ENCODE data around the gene FN1.

DNA sequence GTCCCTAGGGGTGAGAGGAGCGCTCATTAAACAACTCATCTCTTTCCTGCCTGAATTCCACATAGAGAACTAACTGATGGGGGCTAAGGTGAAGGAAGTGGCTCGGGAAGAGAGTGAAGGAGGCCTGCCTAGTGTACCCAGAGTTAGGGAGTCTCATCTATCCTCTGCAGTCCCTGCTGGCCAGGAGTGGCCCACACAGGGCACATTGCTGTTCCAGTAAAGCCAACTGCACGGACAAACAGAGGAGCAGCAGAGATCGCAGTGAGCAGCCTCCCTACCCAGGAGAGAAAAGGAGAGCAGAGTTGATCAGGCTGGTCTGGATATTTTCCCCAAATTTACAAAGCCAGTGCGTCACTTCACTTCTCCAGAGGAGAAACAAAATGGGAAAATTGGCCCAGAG is 16.9 kb upstream of the FN1 start:
- no peak for TF ChIP-seq POLR2A (IDR thresholded peaks at IDR 0.05)
- TF ChIP-seq, protein P1, sequence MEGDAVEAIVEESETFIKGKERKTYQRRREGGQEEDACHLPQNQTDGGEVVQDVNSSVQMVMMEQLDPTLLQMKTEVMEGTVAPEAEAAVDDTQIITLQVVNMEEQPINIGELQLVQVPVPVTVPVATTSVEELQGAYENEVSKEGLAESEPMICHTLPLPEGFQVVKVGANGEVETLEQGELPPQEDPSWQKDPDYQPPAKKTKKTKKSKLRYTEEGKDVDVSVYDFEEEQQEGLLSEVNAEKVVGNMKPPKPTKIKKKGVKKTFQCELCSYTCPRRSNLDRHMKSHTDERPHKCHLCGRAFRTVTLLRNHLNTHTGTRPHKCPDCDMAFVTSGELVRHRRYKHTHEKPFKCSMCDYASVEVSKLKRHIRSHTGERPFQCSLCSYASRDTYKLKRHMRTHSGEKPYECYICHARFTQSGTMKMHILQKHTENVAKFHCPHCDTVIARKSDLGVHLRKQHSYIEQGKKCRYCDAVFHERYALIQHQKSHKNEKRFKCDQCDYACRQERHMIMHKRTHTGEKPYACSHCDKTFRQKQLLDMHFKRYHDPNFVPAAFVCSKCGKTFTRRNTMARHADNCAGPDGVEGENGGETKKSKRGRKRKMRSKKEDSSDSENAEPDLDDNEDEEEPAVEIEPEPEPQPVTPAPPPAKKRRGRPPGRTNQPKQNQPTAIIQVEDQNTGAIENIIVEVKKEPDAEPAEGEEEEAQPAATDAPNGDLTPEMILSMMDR (IDR thresholded peaks at IDR 0.05): no peak
